ENCODE results near the gene RUNX2.

The RUNX2 gene

DNA sequence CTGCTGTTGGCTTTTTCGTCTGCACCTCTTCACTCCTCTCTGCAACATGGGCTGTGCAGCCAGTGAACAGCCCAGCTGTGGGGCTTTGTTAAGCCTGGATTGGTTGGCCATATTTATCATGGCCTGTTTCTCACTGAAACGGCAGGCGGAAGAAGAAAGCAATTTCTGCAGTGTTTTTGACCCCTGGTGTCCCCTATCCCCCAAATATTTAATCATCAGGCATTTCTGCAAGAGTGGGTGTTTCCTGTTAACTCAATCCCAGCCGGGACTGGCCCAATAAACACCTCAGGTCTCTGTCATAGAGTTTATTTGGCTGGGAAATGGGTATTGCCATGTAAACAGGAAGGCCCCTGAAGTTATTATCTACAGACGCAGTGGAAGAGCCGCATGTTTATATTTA is 224.4 kb downstream of the RUNX2 start:
- ATAC-seq, result no peak
- no peak for TF ChIP-seq GLIS3 (CRISPR knock-in tag; IDR thresholded peaks at IDR 0.05)
- no peak for TF ChIP-seq BACH2 (CRISPR knock-in tag; IDR thresholded peaks at IDR 0.05; ENCODE audit: borderline replicate concordance)
- TF ChIP-seq SNAI2 (CRISPR knock-in tag; IDR thresholded peaks at IDR 0.05), result no peak
- TF ChIP-seq ZNF565 (CRISPR knock-in tag; conservative IDR thresholded peaks at IDR 0.05; ENCODE audit: low read depth), result no peak
- TF ChIP-seq ESRRG (CRISPR knock-in tag; IDR thresholded peaks at IDR 0.05), result no peak
- TF ChIP-seq, protein P1, sequence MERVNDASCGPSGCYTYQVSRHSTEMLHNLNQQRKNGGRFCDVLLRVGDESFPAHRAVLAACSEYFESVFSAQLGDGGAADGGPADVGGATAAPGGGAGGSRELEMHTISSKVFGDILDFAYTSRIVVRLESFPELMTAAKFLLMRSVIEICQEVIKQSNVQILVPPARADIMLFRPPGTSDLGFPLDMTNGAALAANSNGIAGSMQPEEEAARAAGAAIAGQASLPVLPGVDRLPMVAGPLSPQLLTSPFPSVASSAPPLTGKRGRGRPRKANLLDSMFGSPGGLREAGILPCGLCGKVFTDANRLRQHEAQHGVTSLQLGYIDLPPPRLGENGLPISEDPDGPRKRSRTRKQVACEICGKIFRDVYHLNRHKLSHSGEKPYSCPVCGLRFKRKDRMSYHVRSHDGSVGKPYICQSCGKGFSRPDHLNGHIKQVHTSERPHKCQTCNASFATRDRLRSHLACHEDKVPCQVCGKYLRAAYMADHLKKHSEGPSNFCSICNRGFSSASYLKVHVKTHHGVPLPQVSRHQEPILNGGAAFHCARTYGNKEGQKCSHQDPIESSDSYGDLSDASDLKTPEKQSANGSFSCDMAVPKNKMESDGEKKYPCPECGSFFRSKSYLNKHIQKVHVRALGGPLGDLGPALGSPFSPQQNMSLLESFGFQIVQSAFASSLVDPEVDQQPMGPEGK (CRISPR knock-in tag; IDR thresholded peaks at IDR 0.05; ENCODE audit: borderline replicate concordance), result no peak
- TF ChIP-seq ZFP3 (CRISPR knock-in tag; IDR thresholded peaks at IDR 0.05), result no peak
- TF ChIP-seq, protein P2, sequence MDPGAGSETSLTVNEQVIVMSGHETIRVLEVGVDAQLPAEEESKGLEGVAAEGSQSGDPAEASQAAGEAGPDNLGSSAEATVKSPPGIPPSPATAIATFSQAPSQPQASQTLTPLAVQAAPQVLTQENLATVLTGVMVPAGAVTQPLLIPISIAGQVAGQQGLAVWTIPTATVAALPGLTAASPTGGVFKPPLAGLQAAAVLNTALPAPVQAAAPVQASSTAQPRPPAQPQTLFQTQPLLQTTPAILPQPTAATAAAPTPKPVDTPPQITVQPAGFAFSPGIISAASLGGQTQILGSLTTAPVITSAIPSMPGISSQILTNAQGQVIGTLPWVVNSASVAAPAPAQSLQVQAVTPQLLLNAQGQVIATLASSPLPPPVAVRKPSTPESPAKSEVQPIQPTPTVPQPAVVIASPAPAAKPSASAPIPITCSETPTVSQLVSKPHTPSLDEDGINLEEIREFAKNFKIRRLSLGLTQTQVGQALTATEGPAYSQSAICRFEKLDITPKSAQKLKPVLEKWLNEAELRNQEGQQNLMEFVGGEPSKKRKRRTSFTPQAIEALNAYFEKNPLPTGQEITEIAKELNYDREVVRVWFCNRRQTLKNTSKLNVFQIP (CRISPR knock-in tag; IDR thresholded peaks at IDR 0.05; ENCODE audit: borderline replicate concordance, low read depth), result no peak
- TF ChIP-seq, protein P3, sequence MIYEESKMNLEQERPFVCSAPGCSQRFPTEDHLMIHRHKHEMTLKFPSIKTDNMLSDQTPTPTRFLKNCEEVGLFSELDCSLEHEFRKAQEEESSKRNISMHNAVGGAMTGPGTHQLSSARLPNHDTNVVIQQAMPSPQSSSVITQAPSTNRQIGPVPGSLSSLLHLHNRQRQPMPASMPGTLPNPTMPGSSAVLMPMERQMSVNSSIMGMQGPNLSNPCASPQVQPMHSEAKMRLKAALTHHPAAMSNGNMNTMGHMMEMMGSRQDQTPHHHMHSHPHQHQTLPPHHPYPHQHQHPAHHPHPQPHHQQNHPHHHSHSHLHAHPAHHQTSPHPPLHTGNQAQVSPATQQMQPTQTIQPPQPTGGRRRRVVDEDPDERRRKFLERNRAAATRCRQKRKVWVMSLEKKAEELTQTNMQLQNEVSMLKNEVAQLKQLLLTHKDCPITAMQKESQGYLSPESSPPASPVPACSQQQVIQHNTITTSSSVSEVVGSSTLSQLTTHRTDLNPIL (CRISPR knock-in tag; IDR thresholded peaks at IDR 0.05; ENCODE audit: low read depth), result no peak

DNA sequence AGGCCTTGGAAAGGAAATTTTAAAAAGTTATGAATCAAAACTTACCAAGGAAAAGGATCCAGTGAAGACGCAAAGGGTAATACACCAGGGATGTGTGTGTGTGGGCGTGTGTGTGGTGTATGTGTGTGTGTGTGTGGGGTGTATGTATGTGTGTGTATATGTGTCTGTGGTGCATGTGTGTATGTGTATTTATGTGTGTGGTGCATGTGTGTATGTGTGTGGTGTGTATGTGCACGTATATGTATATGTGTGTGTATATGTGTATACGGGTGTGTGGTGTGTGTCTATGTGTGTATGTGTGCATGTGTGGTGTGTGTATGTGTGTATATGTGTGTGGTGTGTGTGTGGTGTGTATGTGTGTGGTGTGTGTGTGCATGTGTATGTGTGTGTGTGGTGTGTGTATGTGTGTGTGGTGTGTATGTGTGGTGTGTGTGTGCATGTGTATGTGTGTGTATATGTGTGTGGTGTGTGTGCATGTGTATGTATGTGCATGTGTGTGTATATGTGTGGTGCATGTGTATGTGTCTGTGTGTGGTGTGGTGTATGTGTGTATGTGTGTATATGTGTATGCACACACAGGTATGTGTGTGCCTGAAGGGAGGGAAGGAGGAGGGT is 225.7 kb downstream of the RUNX2 start:
- ATAC-seq, result no peak
- TF ChIP-seq ZNF565 (CRISPR knock-in tag; conservative IDR thresholded peaks at IDR 0.05; ENCODE audit: low read depth) (no peak), TCF4 (CRISPR knock-in tag; IDR thresholded peaks at IDR 0.05; ENCODE audit: borderline replicate concordance) (no peak), ZFP3 (CRISPR knock-in tag; IDR thresholded peaks at IDR 0.05) (no peak), RARB (CRISPR knock-in tag; IDR thresholded peaks at IDR 0.05) (no peak), PPARA (CRISPR knock-in tag; IDR thresholded peaks at IDR 0.05; ENCODE audit: borderline replicate concordance) (no peak), ISL1 (CRISPR knock-in tag; IDR thresholded peaks at IDR 0.05) (no peak), ZNF70 (CRISPR knock-in tag; IDR thresholded peaks at IDR 0.05) (no peak), GLIS3 (CRISPR knock-in tag; IDR thresholded peaks at IDR 0.05) (no peak)
- TF ChIP-seq, protein P1 (CRISPR knock-in tag; IDR thresholded peaks at IDR 0.05; ENCODE audit: borderline replicate concordance), result no peak

DNA sequence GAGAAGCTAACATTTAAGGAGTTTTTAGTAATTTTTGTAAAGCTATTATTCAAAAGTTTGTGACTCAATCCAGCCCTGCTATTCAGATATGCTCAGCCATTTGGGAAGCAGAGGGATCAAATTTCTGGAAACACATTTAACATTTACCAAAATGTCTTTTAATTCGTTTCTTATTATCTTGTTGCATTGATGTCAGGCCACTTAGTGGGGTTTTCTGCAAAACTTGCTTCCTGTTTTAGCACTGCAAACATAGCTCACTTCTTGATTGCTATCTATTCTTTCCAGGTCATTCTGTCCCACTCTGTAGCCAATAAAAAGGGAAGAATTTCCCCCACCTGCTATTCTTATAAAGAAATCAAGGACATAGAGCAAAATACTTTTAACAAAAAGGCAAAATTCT is 226.5 kb downstream of the RUNX2 start:
- ATAC-seq, result no peak; the same call in 2 of the 3 replicates
- no peak for TF ChIP-seq ZNF70 (CRISPR knock-in tag; IDR thresholded peaks at IDR 0.05)

DNA sequence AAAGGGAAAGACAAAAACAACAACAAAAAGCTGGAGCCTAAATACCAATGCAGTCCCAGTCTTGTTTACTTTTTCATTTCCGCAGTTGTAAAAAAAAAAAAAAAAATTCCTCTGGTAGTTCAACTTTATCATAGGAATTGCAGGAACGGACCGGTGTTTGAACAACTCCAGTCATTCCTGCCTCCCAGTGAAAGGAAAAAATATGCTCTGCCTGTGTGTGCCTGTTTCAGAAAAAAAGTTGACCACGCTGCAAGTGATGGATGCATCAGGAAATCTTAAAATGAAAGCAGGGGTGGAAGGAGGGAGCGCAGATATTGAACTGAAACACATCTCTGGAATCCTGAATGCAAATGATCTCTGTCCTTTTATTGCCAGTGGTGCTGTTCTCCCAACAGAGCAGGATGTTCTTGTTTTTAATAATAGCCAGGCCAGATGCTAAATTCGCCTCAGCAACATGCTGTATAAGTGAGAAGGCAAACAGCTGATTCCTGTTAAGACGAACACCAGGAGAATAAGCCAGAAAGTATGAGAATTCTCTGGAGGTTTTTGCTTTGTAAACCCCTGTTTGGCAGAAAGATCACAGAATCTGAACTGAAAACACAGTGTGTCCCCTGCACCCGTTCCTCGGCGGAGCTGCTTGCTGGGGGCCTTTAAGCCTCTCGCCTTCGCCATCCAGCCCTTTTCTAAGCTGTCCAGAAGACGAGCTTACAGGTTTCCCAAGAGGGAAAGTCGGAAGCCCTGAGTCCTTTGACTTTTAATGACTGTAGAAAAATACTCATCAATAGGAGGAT is 228.0 kb downstream of the RUNX2 start:
- peak; percentile 76 for ATAC-seq
- TF ChIP-seq, protein P2 (CRISPR knock-in tag; IDR thresholded peaks at IDR 0.05; ENCODE audit: borderline replicate concordance, low read depth), result no peak
- TF ChIP-seq TCF4 (CRISPR knock-in tag; IDR thresholded peaks at IDR 0.05; ENCODE audit: borderline replicate concordance), result no peak
- TF ChIP-seq ZC3H10 (CRISPR knock-in tag; IDR thresholded peaks at IDR 0.05), result no peak
- TF ChIP-seq OSR1 (CRISPR knock-in tag; IDR thresholded peaks at IDR 0.05), result no peak
- TF ChIP-seq SNAI2 (CRISPR knock-in tag; IDR thresholded peaks at IDR 0.05), result no peak
- no peak for TF ChIP-seq ISL1 (CRISPR knock-in tag; IDR thresholded peaks at IDR 0.05)
- no peak for TF ChIP-seq ZFP30 (CRISPR knock-in tag; IDR thresholded peaks at IDR 0.05)
- TF ChIP-seq, protein P4, sequence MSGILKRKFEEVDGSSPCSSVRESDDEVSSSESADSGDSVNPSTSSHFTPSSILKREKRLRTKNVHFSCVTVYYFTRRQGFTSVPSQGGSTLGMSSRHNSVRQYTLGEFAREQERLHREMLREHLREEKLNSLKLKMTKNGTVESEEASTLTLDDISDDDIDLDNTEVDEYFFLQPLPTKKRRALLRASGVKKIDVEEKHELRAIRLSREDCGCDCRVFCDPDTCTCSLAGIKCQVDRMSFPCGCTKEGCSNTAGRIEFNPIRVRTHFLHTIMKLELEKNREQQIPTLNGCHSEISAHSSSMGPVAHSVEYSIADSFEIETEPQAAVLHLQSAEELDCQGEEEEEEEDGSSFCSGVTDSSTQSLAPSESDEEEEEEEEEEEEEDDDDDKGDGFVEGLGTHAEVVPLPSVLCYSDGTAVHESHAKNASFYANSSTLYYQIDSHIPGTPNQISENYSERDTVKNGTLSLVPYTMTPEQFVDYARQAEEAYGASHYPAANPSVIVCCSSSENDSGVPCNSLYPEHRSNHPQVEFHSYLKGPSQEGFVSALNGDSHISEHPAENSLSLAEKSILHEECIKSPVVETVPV (CRISPR knock-in tag; IDR thresholded peaks at IDR 0.05), result no peak
- TF ChIP-seq, protein P3 (CRISPR knock-in tag; IDR thresholded peaks at IDR 0.05; ENCODE audit: low read depth), result no peak
